Stimulated activated CD4-positive, alpha-beta T cell treated with anti-CD3 and anti-CD28 coated beads, Interleukin-2, amount 100 ng/mL, for 4 hours (primary cell): ENCODE measurements around the gene MYO6.
"Not testable (repeated sequence)": the region's sequence is repeated elsewhere in the genome, so short reads cannot be mapped to it uniquely, and the experiment has no call there.

Source experiments
- DNase-seq: peaks from one replicate; pipeline ENCODE4 v3.0.0-alpha.2; 2020; ENCODE audit warnings: low read depth

MYO6 gene

DNA sequence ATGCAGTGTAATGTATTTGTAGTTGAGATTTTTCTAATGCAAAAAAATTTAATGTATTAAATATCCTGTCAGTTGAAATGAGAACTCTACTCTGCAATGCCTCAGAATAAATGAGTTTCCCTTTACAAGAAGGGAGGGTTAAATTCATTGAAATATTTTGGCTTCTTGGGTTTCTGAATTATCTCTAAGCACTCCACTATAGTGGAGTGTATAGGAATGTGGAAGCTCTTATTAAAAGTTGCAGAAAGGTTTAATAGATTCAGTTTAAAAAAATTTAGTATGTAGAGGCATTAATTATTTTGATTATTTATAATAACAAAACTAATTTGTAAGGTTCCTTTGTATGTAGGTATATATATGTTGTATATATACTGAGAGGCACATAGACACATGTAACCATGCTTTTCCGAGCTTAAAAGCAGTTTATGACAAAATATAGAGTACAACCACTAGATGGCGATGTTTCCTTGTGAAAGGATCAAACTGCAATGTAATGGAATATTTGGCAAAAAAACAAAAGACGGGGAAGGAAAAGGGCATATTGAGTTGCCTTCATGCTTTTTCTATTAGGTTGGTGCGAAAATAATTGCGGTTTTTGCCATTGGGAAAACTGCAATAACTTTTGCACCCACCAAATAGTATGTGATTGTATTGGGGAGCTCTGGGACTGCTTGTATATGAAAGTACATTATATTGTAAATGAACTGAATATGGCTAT, 144.2 kb downstream of the MYO6 start:
- DNase-seq, result no peak

DNA sequence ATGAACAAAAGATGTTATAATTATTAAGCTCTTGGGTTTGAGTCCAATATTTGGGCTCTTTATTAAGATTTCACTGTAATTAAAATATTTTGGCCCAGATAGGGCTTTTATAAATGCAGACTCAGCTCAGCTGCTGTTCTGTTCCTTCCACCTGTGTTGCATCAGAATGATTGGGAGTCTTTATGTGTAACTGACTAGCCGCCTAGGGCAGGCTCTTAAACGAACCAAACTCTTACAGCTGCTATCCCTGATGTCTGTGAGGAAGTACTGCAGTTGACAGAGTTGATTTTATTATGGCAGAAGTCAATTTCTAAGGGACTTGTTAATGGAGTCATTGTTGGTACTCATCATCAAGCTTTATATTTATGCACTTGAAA, 144.7 kb downstream of the MYO6 start:
- DNase-seq, result no peak

DNA sequence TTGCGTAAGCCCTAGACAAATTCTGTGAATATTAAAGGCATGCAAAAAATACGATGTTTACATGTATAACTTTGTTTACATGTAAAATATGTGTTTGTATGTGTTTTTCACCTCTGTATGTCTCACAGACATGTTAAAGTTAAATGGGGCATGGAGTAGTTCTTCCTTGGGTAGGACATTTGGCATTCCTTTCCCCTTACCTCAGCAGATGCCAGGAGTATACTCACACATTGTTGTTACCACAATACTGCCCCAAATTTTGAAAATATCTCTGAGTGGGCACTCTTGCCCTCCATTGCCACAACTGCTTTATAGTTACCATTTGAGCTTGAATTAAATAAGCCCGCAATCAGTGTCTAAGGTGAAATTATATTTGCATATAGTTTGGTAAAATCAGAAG, 147.5 kb downstream of the MYO6 start:
- no peak for DNase-seq

GRCh38 chr6:75900216-75900615, 151.2 kb downstream of the MYO6 start:
- not testable (repeated sequence) for DNase-seq

DNA sequence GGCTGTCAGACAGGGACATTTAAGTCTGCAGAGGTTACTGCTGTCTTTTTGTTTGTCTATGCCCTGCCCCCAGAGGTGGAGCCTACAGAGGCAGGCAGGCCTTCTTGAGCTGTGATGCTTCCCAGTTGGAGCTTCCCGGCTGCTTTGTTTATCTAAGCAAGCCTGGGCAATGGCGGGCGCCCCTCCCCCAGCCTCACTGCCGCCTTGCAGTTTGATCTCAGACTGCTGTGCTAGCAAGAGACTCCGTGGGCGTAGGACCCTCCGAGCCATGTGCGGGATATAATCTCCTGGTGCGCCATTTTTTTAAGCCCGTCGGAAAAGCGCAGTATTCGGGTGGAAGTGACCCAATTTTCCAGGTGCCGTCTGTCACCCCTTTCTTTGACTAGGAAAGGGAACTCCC, 156.1 kb downstream of the MYO6 start:
- not testable (repeated sequence) for DNase-seq

DNA sequence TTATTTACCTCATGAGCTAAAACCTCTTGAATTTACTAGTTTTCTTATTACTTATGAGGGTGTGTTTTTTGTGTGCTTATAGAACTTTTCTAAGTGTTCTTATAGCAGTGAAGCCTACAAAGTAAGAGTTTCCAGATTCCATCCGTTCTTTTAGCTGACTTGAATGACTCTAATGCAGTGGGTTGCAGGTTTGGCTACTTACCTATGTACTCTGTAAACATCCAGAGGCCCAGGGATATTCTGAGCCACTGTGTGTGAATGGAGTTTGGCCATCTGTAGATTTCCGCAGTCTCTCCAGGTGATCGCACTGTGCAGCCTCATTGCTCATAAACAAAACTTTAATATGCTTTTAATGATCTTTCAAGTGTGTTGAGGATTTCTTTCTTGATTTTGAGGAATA, 157.8 kb downstream of the MYO6 start:
- no peak for DNase-seq

DNA sequence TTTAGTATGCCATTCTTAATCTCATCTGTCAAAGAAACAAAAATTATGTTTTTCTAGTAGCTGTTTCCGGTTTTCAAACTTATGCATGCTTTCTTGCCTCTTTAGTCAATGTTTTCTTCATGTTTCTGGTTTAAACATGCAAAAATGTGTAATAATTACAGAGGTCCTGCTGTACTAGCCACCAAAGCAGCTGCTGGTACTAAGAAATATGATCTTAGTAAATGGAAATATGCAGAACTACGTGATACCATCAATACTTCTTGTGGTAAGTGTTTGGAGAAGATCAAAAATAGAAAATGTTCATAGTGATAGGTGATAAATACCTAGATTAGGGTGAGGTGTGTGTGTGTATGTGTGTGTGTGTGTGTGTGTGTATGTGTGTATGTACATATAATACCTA, 158.4 kb downstream of the MYO6 start:
- no peak for DNase-seq

DNA sequence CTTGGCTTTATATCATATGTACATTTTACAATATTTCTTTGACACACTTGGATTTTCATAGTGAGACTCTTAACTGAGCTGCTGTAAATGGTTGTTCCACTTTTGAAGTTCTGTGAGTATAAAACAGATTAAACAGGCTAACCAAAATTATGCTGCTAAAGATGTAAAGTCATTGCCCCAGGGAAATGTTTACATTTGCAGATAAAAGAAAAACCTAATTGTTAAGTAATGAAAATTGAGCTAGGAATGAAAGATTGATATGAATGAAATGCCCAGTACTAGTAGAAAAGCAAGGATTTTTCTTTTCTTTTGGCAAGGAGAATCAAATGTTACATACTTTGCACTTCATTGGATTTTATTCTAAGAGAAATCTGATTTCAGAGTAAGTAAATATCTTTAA, 164.0 kb downstream of the MYO6 start:
- no peak for DNase-seq

DNA sequence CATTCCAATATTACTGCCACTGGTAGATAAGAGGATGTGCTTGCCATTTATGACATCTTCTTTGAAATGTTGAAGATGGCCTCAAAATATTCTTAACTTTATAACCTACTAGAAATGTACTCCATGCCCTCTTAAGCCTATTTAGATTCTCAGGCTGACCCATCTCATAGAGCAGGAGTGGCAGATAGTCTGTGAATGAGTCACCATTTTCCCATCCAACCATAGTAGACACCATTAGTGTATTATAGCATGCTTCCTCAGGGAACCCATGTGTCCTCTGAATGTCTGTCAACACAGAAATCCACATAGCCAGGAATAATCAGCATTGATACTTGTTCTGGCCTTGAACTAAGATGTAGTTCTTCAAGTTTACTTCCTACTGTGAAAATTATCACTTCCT, 173.2 kb downstream of the MYO6 start:
- DNase-seq, result no peak

DNA sequence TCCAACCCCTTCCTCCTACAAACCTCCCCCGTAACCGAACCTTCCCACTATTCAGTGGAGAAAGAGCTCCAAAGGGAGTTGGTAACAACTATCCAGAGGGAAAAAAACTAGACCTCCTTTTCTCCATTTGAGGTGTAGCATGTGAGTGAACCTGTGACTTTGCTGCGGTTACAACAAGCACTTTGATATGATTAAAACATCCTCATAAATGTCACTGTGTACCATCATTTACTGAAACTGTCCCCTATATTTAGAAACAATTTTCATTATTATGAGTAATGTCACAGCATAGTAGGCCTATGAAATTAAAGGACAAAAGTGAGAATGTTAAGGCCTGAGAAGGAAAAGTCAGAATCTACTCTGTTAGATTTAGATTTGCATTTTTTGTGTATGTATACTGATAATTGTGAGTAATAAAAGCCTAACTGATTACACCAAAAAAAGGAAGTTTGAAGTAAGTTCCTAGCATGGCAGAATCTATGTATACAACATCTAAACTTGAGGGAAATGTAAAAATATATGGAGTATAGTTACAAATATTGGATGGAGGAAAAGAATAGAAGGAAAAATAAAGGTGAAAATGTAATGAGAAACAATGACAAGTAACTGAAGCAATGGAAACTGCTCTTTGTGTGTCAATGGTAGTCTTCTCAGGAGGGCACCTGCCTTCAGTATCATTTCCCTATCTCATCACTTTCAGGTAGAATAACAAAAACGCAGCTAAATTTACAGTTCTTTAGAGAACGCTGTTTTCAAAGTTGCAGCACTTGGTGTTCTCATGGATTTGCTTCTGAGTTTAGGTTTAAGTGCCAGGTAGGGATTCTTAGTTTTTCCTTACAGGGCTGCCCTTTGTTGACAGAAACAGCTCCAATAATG, 177.5 kb downstream of the MYO6 start:
- DNase-seq, result no peak

DNA sequence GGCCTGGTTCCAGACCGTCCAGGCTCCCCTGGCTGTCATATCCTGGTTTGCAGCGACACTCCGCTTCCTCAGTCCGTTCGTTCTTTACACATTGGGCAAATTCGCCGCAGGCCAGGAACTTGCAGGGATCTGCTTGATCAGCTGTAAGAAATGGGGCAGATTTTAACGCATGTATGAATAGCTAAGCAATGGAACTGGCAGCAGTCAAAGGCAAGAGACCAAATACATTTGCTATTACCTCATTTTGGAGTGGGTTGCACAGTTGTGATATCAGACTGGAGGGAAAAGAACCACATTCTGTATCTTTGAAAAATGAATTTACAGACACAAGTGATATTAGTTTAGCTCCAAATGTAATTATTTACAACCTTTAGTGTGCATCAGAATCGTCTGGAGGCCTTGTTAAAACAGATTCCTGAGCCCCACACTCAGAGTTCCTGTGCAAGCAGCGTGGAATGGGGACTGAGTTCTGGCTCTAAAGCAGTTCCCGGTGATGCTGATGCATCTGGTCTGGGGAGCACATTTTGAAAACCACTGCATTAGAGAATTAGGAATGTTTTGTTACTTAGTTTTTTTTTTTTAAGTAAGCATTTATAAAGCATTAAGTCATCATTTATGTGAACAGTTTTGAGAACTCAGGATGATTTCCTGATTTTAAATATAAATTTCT, 182.1 kb downstream of the MYO6 start:
- no peak for DNase-seq

DNA sequence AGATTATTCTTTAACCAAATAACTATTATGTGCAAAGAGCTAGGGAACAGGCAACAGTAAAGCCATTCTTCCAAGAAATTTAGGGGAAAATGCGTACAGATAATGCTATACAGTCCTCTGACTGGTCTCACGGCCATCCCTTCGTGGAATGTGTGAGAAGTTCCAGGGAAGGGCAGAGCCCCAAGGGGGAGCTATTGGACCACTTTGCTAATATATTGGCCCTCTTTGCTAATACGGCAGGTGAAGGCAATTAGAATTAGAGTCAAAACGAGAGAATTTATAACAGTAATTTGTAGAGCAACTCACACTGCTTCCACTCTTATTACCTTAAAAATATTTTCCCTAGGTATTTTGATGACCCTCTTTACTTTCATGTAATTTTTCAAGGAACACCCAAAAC, 183.0 kb downstream of the MYO6 start:
- no peak for DNase-seq

DNA sequence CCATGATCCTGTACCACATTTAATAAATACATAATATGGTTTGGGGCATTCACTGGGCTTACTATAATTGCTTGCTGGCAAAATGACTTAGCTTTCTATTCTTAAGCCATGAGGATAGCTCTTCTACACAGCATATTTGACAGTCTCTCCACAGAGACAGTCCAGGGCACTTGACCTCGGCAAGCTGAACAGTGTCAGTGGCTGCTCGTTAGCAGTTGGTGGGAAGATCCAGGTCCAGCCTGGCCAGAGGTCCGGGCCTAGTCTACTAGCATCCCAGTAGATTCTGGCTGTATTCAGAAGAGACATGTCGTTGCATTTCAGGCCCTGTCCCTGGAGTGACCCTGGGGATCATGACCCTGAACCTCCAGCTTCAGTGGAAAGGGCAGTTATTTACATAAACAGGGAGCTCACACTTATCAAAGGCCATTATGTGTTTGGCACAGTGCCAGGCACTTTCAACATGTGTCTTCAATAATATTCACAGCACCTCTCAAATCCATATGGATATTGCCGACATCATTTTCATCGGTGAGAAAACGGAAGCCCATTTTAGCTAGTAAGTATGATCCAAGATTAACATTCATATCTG, 184.4 kb downstream of the MYO6 start:
- DNase-seq, result no peak

DNA sequence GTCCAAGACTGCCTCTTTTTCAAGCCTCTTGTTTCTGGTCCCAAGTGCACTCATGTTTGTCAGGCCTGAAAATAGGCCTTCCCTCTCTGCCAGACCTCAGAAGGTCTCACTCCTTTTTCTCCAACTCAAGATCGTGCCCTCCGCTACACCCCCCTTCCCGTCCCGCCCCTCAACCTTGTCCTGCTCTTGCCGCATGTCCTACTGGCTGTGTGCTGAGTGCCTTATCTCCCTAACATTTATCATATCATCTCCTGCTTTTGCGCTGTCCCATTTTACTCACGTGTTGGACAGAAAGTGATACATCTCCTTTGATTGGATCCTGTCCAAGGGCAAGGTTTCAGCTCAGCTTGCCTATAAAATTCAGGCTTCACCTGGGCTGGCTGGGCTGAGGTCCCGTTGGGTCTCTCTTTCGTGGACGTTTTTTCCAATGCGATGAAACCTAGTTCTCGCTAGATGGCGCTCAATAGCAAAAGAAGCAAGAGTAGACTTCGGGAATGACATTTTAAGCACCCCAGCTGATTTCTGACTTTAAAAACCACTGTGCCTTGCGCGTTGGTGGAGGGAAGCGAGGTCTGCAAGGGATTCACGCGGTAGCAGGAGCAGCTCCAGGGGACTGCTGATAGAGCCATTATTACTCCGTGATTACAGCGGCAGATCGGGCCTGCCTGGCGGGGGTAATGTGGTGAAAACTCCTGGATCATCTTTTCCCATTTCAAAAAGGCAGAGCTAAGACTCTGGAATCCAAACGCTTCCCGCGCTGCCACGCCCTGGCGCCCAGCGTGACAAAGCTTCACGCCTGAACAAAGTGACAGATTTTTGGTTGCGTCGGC, 185.8 kb downstream of the MYO6 start:
- no peak for DNase-seq

- no peak for DNase-seq
Measured at GRCh38 chr6:75935473-75935793, 186.4 kb downstream of the MYO6 start.

GRCh38 chr6:75936682-75937081, 187.6 kb downstream of the MYO6 start:
- no peak for DNase-seq

GRCh38 chr6:75937846-75938245, 188.8 kb downstream of the MYO6 start:
- no peak for DNase-seq

DNA sequence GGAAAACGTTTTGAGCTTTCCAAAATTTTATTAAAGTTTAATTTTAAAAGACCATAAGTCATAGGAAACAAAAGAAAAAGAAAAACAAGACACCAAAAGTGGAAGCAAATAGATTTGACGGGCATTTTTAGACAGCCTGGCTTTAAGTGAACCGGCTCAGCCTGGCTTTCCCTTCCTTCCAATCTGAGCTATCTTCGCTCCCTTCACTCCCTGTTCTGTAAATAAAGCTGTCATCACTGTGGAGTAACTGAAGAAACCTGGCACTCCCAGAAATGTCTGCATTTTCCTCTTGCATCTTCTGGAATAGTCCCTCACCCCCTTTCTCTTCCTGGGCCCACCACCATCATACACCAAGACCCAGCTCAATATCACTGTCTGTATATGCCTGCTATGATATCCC, 191.5 kb downstream of the MYO6 start:
- DNase-seq, result no peak

GRCh38 chr6:75941509-75941908, 192.5 kb downstream of the MYO6 start:
- no peak for DNase-seq

DNA sequence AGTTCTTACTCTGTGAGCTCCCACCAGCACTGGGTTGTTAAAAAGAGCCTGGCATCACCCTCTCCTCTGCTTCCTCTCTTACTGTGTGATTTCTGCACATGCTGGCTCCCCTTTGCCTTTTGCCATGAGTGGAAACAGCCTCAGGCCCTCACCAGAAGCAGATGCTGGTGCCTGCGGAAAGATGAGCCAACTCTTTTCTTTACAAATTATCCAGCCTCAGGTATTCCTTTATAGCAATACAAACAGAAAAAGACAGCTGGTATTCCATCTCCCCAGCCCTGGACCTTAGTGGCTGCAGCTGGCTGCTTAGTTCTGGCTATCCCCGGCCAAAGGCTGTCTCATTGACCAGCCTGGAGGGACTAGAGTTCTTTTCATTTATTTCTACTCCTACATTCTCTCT, 194.3 kb downstream of the MYO6 start:
- no peak for DNase-seq

GRCh38 chr6:75946146-75946831, 197.2 kb downstream of the MYO6 start:
- no peak for DNase-seq
